Type B pancreatic cell (in vitro differentiated cells): ENCODE data around the gene TMEM190. TPM values are rescaled to one million over a fixed set of nuclear protein-coding genes. Genes with fewer than 3 reads are reported as not detected.

ENCODE experiments used
- DNase-seq: peaks from one replicate; pipeline ENCODE4 v3.0.0; 2021; ENCODE audit warnings: mixed read lengths; ENCODE audit not compliant: unreplicated experiment; ENCODE audit errors: extremely low spot score
- H3K27ac Mint-ChIP-seq: 2 replicates; pipeline ENCODE4 v1.8.0; 2021; ENCODE audit warnings: mild to moderate bottlenecking, mixed read lengths
- H3K27me3 Mint-ChIP-seq: 2 replicates; pipeline ENCODE4 v1.8.0; 2021; ENCODE audit warnings: mixed read lengths
- H3K36me3 Mint-ChIP-seq: 2 replicates; pipeline ENCODE4 v1.8.0; 2021; ENCODE audit warnings: mixed read lengths
- H3K4me1 Mint-ChIP-seq: one replicate; pipeline ENCODE4 v1.8.0; 2021; ENCODE audit warnings: mixed read lengths; ENCODE audit not compliant: unreplicated experiment
- H3K4me3 Mint-ChIP-seq: 2 replicates; pipeline ENCODE4 v1.8.0; 2021; ENCODE audit warnings: mild to moderate bottlenecking, mixed read lengths
- H3K9me3 Mint-ChIP-seq: 2 replicates; pipeline ENCODE4 v1.8.0; 2021; ENCODE audit warnings: mixed read lengths
- CTCF ChIP-seq: fragments of 200-600 bp; sonication (generic); conservative IDR thresholded peaks from 2 replicates; pipeline ENCODE4 v1.5.0; 2021; ENCODE audit warnings: antibody characterized with exemption, mild to moderate bottlenecking
- total RNA-seq: library from RNA; stranded (reverse); gene quantifications from 2 replicates; pipeline ENCODE4 v1.2.1, GENCODE V29; 2021; ENCODE audit warnings: low replicate concordance

The TMEM190 gene
- total RNA-seq, 1 donor from 2014 or later = 2.8 TPM

- Mint-ChIP-seq H3K36me3 (no peaks in the 10 kb centered on the region), H3K27me3 (peaks cover 42% of the 10 kb centered on the region), H3K9me3 (no peaks in the 10 kb centered on the region), H3K4me3 (no peak overlapping the region), H3K4me1 (no peaks in the 10 kb centered on the region), H3K27ac (no peak overlapping the region)
- no peak for DNase-seq
- TF ChIP-seq CTCF = no peak
These were observed 49.4 kb downstream of the TMEM190 start for GRCh38 chr19:55426042-55426441.

Other genes with a start within 250 kb of the TMEM190 start
- gene TNNT1, start 227.6 kb upstream of the TMEM190 start, total RNA-seq = 27.6 and 83.1 TPM in 2 replicates
- 2.1 and 4.3 TPM in 2 replicates for gene TNNI3, start 219.1 kb upstream of the TMEM190 start, total RNA-seq
- 5.9 and 12.2 TPM in 2 replicates for gene DNAAF3, start 210.2 kb upstream of the TMEM190 start, total RNA-seq
- gene SYT5, start 196.5 kb upstream of the TMEM190 start, total RNA-seq = 5.0 and 9.1 TPM in 2 replicates
- 3.9 and 4.3 TPM in 2 replicates for gene PTPRH, start 167.3 kb upstream of the TMEM190 start, total RNA-seq
- 14.4 and 19.0 TPM in 2 replicates for gene TMEM86B, start 148.1 kb upstream of the TMEM190 start, total RNA-seq
- gene PPP6R1, start 117.8 kb upstream of the TMEM190 start, total RNA-seq = 71.5 and 72.3 TPM in 2 replicates
- gene HSPBP1, start 96.7 kb upstream of the TMEM190 start, total RNA-seq = 37.8 and 50.7 TPM in 2 replicates
- gene BRSK1, start 92.8 kb upstream of the TMEM190 start, total RNA-seq = 9.8 and 32.3 TPM in 2 replicates
- gene TMEM150B, start 51.5 kb upstream of the TMEM190 start, total RNA-seq = 1.2 and 1.6 TPM in 2 replicates
- 26.9 and 32.9 TPM in 2 replicates for gene KMT5C, start 37.0 kb upstream of the TMEM190 start, total RNA-seq
- gene COX6B2, start 22.1 kb upstream of the TMEM190 start, total RNA-seq = 0.33 and 0.87 TPM in 2 replicates
- not detected in 2 replicates for gene GARIN5B, start 13.6 kb upstream of the TMEM190 start, total RNA-seq
- 0.46 and 0.48 TPM in 2 replicates for gene IL11, start 6.4 kb upstream of the TMEM190 start, total RNA-seq
- 8.1 and 14.0 TPM in 2 replicates for gene TMEM238, start 7.5 kb downstream of the TMEM190 start, total RNA-seq
- 1,799 and 2,072 TPM in 2 replicates for gene RPL28, start 9.1 kb downstream of the TMEM190 start, total RNA-seq
- gene UBE2S, start 31.0 kb downstream of the TMEM190 start, total RNA-seq = 40.7 and 91.3 TPM in 2 replicates
- 0.05 and 0.22 TPM in 2 replicates for gene SHISA7, start 66.5 kb downstream of the TMEM190 start, total RNA-seq
- 44.2 and 47.5 TPM in 2 replicates for gene ISOC2, start 84.8 kb downstream of the TMEM190 start, total RNA-seq
- not detected in 2 replicates for gene C19orf85, start 87.9 kb downstream of the TMEM190 start, total RNA-seq
- gene ZNF628, start 99.8 kb downstream of the TMEM190 start, total RNA-seq = 10.3 and 13.2 TPM in 2 replicates
- gene NAT14, start 108.4 kb downstream of the TMEM190 start, total RNA-seq = 46.5 and 64.3 TPM in 2 replicates
- gene SSC5D, start 111.6 kb downstream of the TMEM190 start, total RNA-seq = 0.83 and 1.5 TPM in 2 replicates
- 0.75 TPM in 1 of 2 replicates, not detected in the other for gene SBK2, start 160.3 kb downstream of the TMEM190 start, total RNA-seq
- gene SBK3, start 168.7 kb downstream of the TMEM190 start, total RNA-seq = 0.24 and 0.36 TPM in 2 replicates
- gene ZNF579, start 204.0 kb downstream of the TMEM190 start, total RNA-seq = 21.1 and 23.9 TPM in 2 replicates
- 18.4 and 22.4 TPM in 2 replicates for gene FIZ1, start 222.7 kb downstream of the TMEM190 start, total RNA-seq
- gene ZNF524, start 223.5 kb downstream of the TMEM190 start, total RNA-seq = 13.6 and 23.9 TPM in 2 replicates
- 14.6 and 16.2 TPM in 2 replicates for gene ZNF865, start 228.8 kb downstream of the TMEM190 start, total RNA-seq
- 9.4 and 9.6 TPM in 2 replicates for gene ZNF784, start 247.7 kb downstream of the TMEM190 start, total RNA-seq